Left lung (tissue), 10 donors: ENCODE data around the gene DNAH2. TPM values are rescaled to one million over a fixed set of nuclear protein-coding genes. Genes with fewer than 3 reads are reported as not detected.

Experiments
- ATAC-seq: fragments of 200-7000 bp; cut with Tn5 transposase; one replicate; pipeline ENCODE4 v1.9.1; 2020; ENCODE audit warnings: moderate library complexity
- DNase-seq, 4 donors: peaks; one replicate each; pipeline ENCODE4 v3.0.0-alpha.2; 2013 to 2020
- H3K27ac ChIP-seq, 2 donors: fragments of 200-600 bp; sonication (generic) in 1 of 2; one replicate each; pipeline versions ENCODE4 v1.5.0 to v1.8.0; 2020 to 2021
- H3K27me3 ChIP-seq, 2 donors: fragments of 200-600 bp; sonication (generic) in 1 of 2; one replicate each; pipeline versions ENCODE4 v1.5.0 to v1.8.0; 2020 to 2021
- H3K36me3 ChIP-seq, 2 donors: fragments of 200-600 bp; sonication (generic) in 1 of 2; one replicate each; pipeline versions ENCODE4 v1.5.0 to v1.8.0; 2020 to 2021
- H3K4me1 ChIP-seq, 2 donors: fragments of 200-600 bp; one replicate each; pipeline ENCODE4 v1.8.0; 2021
- H3K4me3 ChIP-seq, 2 donors: fragments of 200-600 bp; sonication (generic) in 1 of 2; one replicate each; pipeline versions ENCODE4 v1.5.0 to v1.8.0; 2020 to 2021; ENCODE audit warnings: mild to moderate bottlenecking in 1 of 2
- H3K9me3 ChIP-seq, 2 donors: fragments of 200-600 bp; sonication (generic) in 1 of 2; one replicate each; pipeline versions ENCODE4 v1.5.0 to v1.8.0; 2020 to 2021
- CTCF ChIP-seq, 2 donors: fragments of 200-600 bp; sonication (generic) in 1 of 2; IDR thresholded peaks; one replicate each; pipeline versions ENCODE4 v1.5.0 to v1.8.0; 2021; ENCODE audit warnings: antibody characterized with exemption in 2 of 2
- intact Hi-C, 2 donors: fragments of 100-400 bp; cut with DNase I; formaldehyde crosslinking; loops; one replicate each; pipeline versions ENCODE4 v1.11.2 to v1.14.2; 2022
- polyA plus RNA-seq, 6 donors: library from polyadenylated mRNA; unstranded; fragments of 120-200 nt; gene quantifications; one replicate each; pipeline ENCODE4 v1.2.1, GENCODE V29; 2013; ENCODE audit not compliant: insufficient read length in 6 of 6
- total RNA-seq, 2 donors: library from RNA; stranded (reverse); fragmentation: NEBNext Ultra II Directional; extraction: Animal tissue kit (Norgen Biotek cat#: 25700); gene quantifications; one replicate each; pipeline ENCODE4 v1.2.1, GENCODE V29; 2021
- donor health status: DM: no; HTN: yes; CAD: no.
- donor health status: DM: no; HTN: no; CAD: no.

The DNAH2 gene
- total and polyA plus RNA-seq, 8 donors, result 0.67 to 4.5 (median 2.6) TPM

GRCh38 chr17:7676533-7676932 is 41.0 kb upstream of the DNAH2 start:
- Histone ChIP-seq H3K36me3 (peaks cover 0 to 50% of the 10 kb centered on the region in 2 donors), H3K27ac (no peak overlapping the region), H3K9me3 (peaks cover 0 to 8% of the 10 kb centered on the region in 2 donors), H3K27me3 (no peaks in the 10 kb centered on the region), H3K4me3 (no peak overlapping the region), H3K4me1 (no peaks in the 10 kb centered on the region)
- peak in 1 of 4 donors; percentile 41 for DNase-seq
- no peak for TF ChIP-seq CTCF (IDR thresholded peaks at IDR 0.05)
- no peak for ATAC-seq
- intact Hi-C loops, result no loop called here

GRCh38 chr17:7677388-7678067 is 40.0 kb upstream of the DNAH2 start:
- intact Hi-C loops, result no loop called here
- Histone ChIP-seq H3K9me3 (peaks cover 0 to 8% of the 10 kb centered on the region in 2 donors), H3K4me1 (no peaks in the 10 kb centered on the region), H3K27me3 (no peaks in the 10 kb centered on the region), H3K36me3 (peaks cover 0 to 40% of the 10 kb centered on the region in 2 donors), H3K4me3 (no peak overlapping the region), H3K27ac (no peak overlapping the region)
- ATAC-seq (no peak), DNase-seq (peak in 1 of 4 donors; percentile 1)
- TF ChIP-seq CTCF (IDR thresholded peaks at IDR 0.05), result no peak

GRCh38 chr17:7684851-7685532 is 32.6 kb upstream of the DNAH2 start:
- no peaks in the 10 kb centered on the region for H3K9me3 ChIP-seq
- DNase-seq, result no peak
- peak overlapping the region; percentile 97 to 98 for H3K27ac ChIP-seq
- ATAC-seq, result no peak
- no peaks in the 10 kb centered on the region for H3K27me3 ChIP-seq
- H3K4me3 ChIP-seq, result peak overlapping the region; percentile 94 to 96
- H3K36me3 ChIP-seq, result peaks cover 0 to under 1% of the 10 kb centered on the region in 2 donors
- intact Hi-C loops, result loop anchor here in 1 of 2 donors (10.0 kb wide), 1 partner anchor 50 kb away; the partner anchor contains the start of gene SHBG
- no peak for TF ChIP-seq CTCF (IDR thresholded peaks at IDR 0.05)
- H3K4me1 ChIP-seq, result peaks cover 19 to 32% of the 10 kb centered on the region in 2 donors

- H3K9me3 ChIP-seq, result no peaks in the 10 kb centered on the region
- TF ChIP-seq CTCF (IDR thresholded peaks at IDR 0.05), result no peak
- H3K27ac ChIP-seq, result peak overlapping the region; percentile 97 to 98
- H3K4me3 ChIP-seq, result peak overlapping the region; percentile 94 to 96
- intact Hi-C loops, result loop anchor here in 1 of 2 donors (10.0 kb wide), 1 partner anchor 51 kb away; the partner anchor contains the start of gene SHBG
- peak; percentile 95 to 97 (median 96) for DNase-seq
- peaks cover 19 to 32% of the 10 kb centered on the region in 2 donors for H3K4me1 ChIP-seq
- peak; percentile 79 for ATAC-seq
- no peaks in the 10 kb centered on the region for H3K27me3 ChIP-seq
- peaks cover 0 to 7% of the 10 kb centered on the region in 2 donors for H3K36me3 ChIP-seq
Observed at GRCh38 chr17:7685533-7686221, 31.9 kb upstream of the DNAH2 start.
